ENCODE data around the gene WHRN. TPM values are rescaled to one million over a fixed set of nuclear protein-coding genes. Genes with fewer than 3 reads are reported as not detected.

WHRN gene
- polyA plus RNA-seq, 1 donor (not counting 4 experiments of a cell fraction or from before 2014, with no cell fraction given): 1.2 TPM

DNA sequence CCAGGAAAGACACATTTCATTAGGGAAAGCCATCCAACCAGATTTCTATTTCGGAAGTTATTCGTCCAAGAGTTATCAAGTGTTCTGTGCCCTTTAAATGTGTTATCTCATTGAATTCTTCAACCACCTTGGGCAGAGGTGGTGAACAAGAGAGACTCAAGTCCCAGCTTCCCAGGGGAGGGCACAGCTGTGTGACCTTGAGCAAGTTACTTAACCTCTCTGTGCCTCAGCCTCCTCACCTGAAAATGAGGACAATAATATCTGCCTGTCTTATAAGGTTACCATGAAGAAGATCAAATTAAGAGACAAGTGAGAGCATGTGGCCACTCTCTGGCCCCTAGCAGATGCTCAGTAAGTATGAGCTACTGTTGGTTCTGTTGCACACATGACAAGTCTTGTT lies 37.4 kb downstream of the WHRN start:
- no peak overlapping the region for H3K4me3 ChIP-seq (ENCODE audit: control insufficient read depth in 2 of 3, extremely low read depth in 1 of 3, insufficient read depth in 2 of 3, low read depth in 1 of 3, low read length in 3 of 3)
- DNase-seq (ENCODE audit: low read depth, low spot score) (no peak), FAIRE-seq (no peak)
- no peak for TF ChIP-seq EZH2 (IDR thresholded peaks at IDR 0.05; ENCODE audit: low read length)
- TF ChIP-seq, protein P1, sequence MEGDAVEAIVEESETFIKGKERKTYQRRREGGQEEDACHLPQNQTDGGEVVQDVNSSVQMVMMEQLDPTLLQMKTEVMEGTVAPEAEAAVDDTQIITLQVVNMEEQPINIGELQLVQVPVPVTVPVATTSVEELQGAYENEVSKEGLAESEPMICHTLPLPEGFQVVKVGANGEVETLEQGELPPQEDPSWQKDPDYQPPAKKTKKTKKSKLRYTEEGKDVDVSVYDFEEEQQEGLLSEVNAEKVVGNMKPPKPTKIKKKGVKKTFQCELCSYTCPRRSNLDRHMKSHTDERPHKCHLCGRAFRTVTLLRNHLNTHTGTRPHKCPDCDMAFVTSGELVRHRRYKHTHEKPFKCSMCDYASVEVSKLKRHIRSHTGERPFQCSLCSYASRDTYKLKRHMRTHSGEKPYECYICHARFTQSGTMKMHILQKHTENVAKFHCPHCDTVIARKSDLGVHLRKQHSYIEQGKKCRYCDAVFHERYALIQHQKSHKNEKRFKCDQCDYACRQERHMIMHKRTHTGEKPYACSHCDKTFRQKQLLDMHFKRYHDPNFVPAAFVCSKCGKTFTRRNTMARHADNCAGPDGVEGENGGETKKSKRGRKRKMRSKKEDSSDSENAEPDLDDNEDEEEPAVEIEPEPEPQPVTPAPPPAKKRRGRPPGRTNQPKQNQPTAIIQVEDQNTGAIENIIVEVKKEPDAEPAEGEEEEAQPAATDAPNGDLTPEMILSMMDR (optimal IDR thresholded peaks at IDR 0.05 in 1 of 3, IDR thresholded peaks at IDR 0.05 in 1 of 3, conservative IDR thresholded peaks at IDR 0.05 in 1 of 3; ENCODE audit: extremely low read depth in 1 of 3, insufficient read depth in 2 of 3, low read length in 3 of 3): no peak
- H3K27me3 ChIP-seq (ENCODE audit: control insufficient read depth, extremely low read depth, insufficient read depth, low read length): no peaks in the 10 kb centered on the region
- H3K9ac ChIP-seq (ENCODE audit: control insufficient read depth, extremely low read depth, insufficient read depth, low read length): no peak overlapping the region
- no peak overlapping the region for H3K4me2 ChIP-seq (ENCODE audit: control insufficient read depth, extremely low read depth, insufficient read depth, low read depth, low read length)
- H3K36me3 ChIP-seq (ENCODE audit: control insufficient read depth in 2 of 2, extremely low read depth in 1 of 2, insufficient read depth in 2 of 2, low read length in 2 of 2): no peaks in the 10 kb centered on the region
- no peaks in the 10 kb centered on the region for H3K9me1 ChIP-seq (ENCODE audit: control insufficient read depth, extremely low read depth, insufficient read depth, low read length)
- no peak overlapping the region for H3K27ac ChIP-seq (ENCODE audit: control insufficient read depth, insufficient read depth, low read length)
- H3K9me3 ChIP-seq (ENCODE audit: control insufficient read depth, low read depth, low read length): no peaks in the 10 kb centered on the region
- peaks cover 10% of the 10 kb centered on the region for H3K4me1 ChIP-seq (ENCODE audit: control insufficient read depth, extremely low read depth, insufficient read depth, low read length)
- no peaks in the 10 kb centered on the region for H3K79me2 ChIP-seq (ENCODE audit: control insufficient read depth, insufficient read depth, low read length)
- no peak overlapping the region for H2AFZ ChIP-seq (ENCODE audit: control insufficient read depth, low read length)
- H4K20me1 ChIP-seq (ENCODE audit: control insufficient read depth, extremely low read depth, insufficient read depth, low read length): no peaks in the 10 kb centered on the region
- dilution Hi-C loops (cut with MboI; ENCODE audit: extremely low pct_ligation_motif_present, low sequenced_read_pairs): no loop called here

- Histone ChIP-seq H3K4me1 (ENCODE audit: control insufficient read depth, extremely low read depth, insufficient read depth, low read length) (peaks cover 4% of the 10 kb centered on the region), H3K9me1 (ENCODE audit: control insufficient read depth, extremely low read depth, insufficient read depth, low read length) (no peaks in the 10 kb centered on the region), H3K9ac (ENCODE audit: control insufficient read depth, extremely low read depth, insufficient read depth, low read length) (no peak overlapping the region), H3K27ac (ENCODE audit: control insufficient read depth, insufficient read depth, low read length) (no peak overlapping the region), H3K36me3 (ENCODE audit: control insufficient read depth in 2 of 2, extremely low read depth in 1 of 2, insufficient read depth in 2 of 2, low read length in 2 of 2) (no peaks in the 10 kb centered on the region), H3K4me2 (ENCODE audit: control insufficient read depth, extremely low read depth, insufficient read depth, low read depth, low read length) (no peak overlapping the region), H4K20me1 (ENCODE audit: control insufficient read depth, extremely low read depth, insufficient read depth, low read length) (no peaks in the 10 kb centered on the region), H2AFZ (ENCODE audit: control insufficient read depth, low read length) (no peak overlapping the region), H3K27me3 (ENCODE audit: control insufficient read depth, extremely low read depth, insufficient read depth, low read length) (no peaks in the 10 kb centered on the region), H3K79me2 (ENCODE audit: control insufficient read depth, insufficient read depth, low read length) (no peaks in the 10 kb centered on the region), H3K4me3 (ENCODE audit: control insufficient read depth in 2 of 3, extremely low read depth in 1 of 3, insufficient read depth in 2 of 3, low read depth in 1 of 3, low read length in 3 of 3) (no peak overlapping the region), H3K9me3 (ENCODE audit: control insufficient read depth, low read depth, low read length) (no peaks in the 10 kb centered on the region)
- TF ChIP-seq, protein P1 (optimal IDR thresholded peaks at IDR 0.05 in 1 of 3, IDR thresholded peaks at IDR 0.05 in 1 of 3, conservative IDR thresholded peaks at IDR 0.05 in 1 of 3; ENCODE audit: extremely low read depth in 1 of 3, insufficient read depth in 2 of 3, low read length in 3 of 3): no peak
- TF ChIP-seq EZH2 (IDR thresholded peaks at IDR 0.05; ENCODE audit: low read length): no peak
- dilution Hi-C loops (cut with MboI; ENCODE audit: extremely low pct_ligation_motif_present, low sequenced_read_pairs): no loop called here
- DNase-seq (ENCODE audit: low read depth, low spot score) (no peak), FAIRE-seq (no peak)
Observed at GRCh38 chr9:114467226-114467750, 38.0 kb downstream of the WHRN start.

Data from keratinocyte (primary cell).